ENCODE results near the gene CPNE1. TPM values are rescaled to one million over a fixed set of nuclear protein-coding genes. Genes with fewer than 3 reads are reported as not detected.

CPNE1 gene
- total RNA-seq, 1 experiment from 2014 or later = 64.5 TPM

DNA sequence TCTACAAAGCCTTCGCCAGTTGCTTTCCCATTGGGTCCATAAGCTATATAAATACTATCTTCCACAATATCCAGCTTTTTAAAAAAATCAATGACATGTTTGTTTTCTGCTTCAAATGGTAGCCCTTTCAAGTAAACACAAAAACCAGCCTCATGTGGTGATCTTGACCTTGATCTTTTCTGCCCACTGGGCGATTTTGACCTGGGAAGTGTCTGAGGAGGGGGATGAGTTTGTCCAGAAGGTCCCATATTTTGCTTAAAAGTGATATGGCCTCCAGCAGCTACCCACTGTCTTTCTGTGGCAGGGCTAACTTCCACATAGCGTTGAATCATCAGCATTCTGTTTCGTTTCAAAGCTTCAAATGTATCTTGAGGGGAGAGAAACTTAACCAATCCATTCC, 10.8 kb downstream of the CPNE1 start:
- no peak for DNase-seq (ENCODE audit: low read depth)

- no peak for DNase-seq (ENCODE audit: low read depth)
Measured at GRCh38 chr20:35653430-35653734, 11.3 kb downstream of the CPNE1 start.

DNA sequence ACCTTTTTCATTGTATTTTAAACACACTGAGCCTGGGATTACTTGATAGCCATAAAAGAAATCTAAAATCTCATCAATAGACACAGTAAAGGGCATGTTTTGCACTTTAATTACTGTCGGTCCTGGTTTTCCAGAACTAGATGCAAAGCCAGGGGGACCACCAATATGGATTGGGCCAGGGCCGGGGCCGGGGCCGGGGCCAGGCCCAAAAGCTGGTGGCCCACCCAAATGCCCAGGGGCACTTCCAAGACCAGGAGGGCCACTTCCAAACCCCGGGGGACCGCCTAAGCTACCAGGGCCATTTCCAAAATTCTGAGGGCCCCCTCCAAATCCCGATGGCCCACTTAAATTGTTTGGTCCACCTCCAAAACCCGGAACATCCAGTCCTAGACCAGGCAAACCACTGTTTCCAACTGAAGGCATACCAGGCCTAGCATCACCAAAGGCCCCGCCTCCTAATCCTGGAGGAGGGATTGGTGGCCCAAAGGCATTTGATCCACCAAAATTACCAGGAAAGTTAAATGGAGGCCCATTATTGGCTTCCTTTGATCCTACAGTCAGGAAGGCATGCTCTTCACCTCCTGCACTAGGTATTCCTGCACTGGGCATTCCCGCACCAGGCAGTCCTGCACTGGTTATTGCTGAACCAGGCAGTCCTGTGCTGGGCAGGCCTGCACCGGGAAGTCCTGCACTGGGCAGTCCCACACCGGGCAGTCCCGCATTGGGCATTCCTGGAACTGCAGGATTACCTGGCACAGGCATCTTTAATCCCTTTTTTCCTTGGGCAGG, 11.9 kb downstream of the CPNE1 start:
- DNase-seq (ENCODE audit: low read depth) = no peak

- DNase-seq (ENCODE audit: low read depth) = no peak
Measured at GRCh38 chr20:35651958-35652357, 12.7 kb downstream of the CPNE1 start.

- DNase-seq (ENCODE audit: low read depth) = no peak
Measured at GRCh38 chr20:35650632-35651031, 14.1 kb downstream of the CPNE1 start.

GRCh38 chr20:35648836-35649235, 15.9 kb downstream of the CPNE1 start:
- DNase-seq (ENCODE audit: low read depth) = no peak

DNA sequence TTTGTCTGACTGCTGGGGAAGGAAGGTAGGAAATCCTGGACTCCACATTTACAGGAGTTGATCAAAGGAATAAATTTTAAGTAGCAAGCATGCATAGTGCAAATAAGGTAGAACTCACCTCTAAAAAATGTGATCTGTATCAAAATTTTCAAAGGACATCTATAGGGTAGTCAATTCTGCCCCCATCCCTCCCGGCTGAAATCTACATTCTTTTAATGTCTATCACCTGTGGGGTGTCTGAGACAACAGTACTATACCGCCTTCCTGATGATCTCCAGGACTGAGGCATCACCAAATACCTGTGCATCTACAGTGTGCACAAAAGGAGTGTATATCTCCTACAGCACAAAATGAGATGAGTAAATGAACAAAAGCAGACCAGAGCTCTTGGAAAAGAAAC, 19.9 kb downstream of the CPNE1 start:
- DNase-seq (ENCODE audit: low read depth) = no peak

DNA sequence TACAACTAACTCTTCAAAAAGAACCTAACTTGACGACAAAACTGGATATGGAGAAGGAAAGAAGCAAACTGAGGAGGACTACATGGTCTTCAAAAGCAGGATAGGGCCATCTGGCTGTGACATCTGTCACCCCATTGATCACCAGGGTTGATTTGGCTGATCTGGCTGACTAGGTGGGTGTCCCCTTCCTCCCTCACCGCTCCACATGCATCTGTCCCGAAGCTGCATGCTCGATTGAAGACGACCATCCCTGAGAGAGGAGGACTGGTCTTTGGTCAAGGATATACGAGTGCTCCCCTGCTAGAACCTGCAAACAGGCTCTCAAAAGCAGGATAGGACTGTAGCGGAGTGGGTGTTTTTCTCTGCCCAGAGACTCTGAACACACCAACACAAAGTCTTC, 21.7 kb downstream of the CPNE1 start:
- no peak for DNase-seq (ENCODE audit: low read depth)

- no peak for DNase-seq (ENCODE audit: low read depth)
Measured at GRCh38 chr20:35641743-35642142, 23.0 kb downstream of the CPNE1 start.

DNA sequence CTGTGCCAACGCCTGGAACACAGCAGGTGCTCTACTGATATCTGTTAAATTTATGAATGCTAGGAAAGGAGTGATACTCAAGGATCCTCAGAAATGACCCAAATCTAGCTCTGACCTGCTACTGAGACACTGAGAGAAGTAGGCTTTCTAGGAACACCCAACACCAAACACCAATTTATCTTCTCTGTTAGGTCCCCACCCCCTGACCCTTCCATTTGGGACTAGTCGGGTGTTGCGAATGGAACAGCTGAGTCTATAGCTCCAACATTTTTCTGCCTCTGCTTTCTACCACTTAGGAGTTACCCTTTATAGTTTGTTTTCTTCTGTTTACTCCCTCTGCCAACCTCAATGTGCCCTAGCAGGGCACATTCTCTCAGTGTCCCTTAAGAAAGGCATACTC, 24.0 kb downstream of the CPNE1 start:
- no peak for DNase-seq (ENCODE audit: low read depth)

DNA sequence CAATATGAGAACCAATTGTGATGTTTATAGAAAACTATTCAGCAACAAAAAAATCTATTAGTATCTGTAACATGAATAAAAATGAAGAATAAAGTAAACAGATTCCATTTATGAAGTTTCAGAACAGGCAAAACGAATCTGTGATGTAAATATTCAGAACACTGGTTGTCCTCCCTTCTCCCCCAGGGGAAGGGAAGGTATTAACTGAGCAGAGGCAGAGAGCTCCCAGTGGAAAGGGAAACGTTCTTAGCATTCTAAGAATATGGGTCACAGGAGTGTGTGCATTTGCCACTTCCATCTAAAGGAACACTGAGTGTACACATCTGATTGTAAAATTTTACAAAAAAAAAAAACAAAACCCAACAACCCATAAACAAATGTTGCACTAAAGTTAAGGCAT, 25.9 kb downstream of the CPNE1 start:
- DNase-seq (ENCODE audit: low read depth) = no peak

GRCh38 chr20:35637276-35637675, 27.4 kb downstream of the CPNE1 start:
- no peak for DNase-seq (ENCODE audit: low read depth)

GRCh38 chr20:35636095-35636494, 28.6 kb downstream of the CPNE1 start:
- no peak for DNase-seq (ENCODE audit: low read depth)

DNA sequence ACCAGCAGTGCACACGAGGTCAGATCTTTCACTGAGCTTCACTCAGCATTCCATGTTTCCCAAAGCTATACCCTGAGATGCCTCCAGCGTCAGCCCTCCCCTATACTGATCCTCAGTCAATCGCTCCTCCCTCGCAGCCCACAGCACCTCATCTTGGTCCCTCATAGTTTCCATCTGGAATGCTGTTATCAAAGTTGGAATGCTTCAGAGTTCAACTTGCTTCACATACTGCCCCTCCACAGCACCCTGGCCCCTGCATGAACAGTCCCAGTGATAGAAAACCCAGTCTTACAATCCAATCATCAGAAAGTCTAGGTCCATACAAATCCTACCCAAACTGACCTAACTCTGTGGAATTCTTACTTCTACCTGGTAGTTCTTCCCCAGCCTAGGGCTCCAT, 29.0 kb downstream of the CPNE1 start:
- DNase-seq (ENCODE audit: low read depth) = no peak

- DNase-seq (ENCODE audit: low read depth) = no peak
Measured at GRCh38 chr20:35632539-35633115, 32.1 kb downstream of the CPNE1 start.

DNA sequence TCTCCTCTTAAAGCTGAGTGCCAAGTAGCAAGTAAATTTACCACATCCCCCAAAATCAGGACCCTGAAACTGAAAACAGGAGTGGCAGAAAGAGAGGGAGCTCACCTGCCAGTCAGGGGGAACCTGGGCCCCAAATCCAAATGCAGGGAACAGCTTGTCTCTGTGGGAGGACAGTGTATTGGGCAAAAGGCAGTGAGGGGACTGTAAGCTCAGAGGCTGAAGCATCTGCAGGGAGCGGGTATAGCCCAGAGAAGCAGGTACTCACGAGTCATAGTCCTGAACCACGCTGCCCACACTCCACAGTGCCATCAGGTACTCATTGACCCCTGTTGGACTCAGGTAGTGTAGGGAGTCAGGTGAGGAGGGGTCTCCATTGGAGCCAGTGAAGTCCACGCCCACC, 34.1 kb downstream of the CPNE1 start:
- no peak for DNase-seq (ENCODE audit: low read depth)

DNA sequence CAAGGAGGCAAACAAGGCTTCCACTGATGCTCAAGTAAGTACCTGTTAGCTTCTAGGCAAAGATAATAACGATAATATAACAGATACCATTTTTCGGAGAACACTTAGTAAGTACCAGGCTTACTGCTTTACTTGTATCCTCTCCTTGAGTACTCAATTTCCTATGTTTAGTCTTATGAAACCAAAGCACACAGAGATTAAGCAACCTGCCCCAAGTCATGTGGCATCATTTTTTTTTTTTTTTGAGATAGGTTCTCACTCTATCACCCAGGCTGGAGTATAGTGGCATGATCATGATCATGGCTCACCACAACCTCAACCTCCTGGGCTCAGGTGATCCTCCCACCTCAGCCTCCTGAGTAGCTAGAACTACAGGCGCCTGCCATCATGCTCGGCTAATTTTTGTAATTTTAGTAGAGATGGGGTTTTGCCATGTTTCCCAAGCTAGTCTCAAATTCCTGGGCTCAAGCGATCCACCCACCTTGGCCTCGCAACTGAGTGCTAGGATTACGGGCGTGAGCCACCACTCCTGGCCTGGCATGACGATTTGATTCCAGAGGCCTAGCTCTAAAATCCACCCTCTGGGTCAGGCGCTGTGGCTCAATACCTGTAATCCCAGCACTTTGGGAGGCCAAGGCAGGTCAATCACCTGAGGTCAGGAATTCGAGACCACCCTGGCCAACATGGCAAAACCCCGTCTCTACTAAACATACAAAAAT, 35.1 kb downstream of the CPNE1 start:
- DNase-seq (ENCODE audit: low read depth) = no peak

GRCh38 chr20:35627121-35627520, 37.6 kb downstream of the CPNE1 start:
- no peak for DNase-seq (ENCODE audit: low read depth)

- no peak for DNase-seq (ENCODE audit: low read depth)
Measured at GRCh38 chr20:35626386-35627001, 38.2 kb downstream of the CPNE1 start.

DNA sequence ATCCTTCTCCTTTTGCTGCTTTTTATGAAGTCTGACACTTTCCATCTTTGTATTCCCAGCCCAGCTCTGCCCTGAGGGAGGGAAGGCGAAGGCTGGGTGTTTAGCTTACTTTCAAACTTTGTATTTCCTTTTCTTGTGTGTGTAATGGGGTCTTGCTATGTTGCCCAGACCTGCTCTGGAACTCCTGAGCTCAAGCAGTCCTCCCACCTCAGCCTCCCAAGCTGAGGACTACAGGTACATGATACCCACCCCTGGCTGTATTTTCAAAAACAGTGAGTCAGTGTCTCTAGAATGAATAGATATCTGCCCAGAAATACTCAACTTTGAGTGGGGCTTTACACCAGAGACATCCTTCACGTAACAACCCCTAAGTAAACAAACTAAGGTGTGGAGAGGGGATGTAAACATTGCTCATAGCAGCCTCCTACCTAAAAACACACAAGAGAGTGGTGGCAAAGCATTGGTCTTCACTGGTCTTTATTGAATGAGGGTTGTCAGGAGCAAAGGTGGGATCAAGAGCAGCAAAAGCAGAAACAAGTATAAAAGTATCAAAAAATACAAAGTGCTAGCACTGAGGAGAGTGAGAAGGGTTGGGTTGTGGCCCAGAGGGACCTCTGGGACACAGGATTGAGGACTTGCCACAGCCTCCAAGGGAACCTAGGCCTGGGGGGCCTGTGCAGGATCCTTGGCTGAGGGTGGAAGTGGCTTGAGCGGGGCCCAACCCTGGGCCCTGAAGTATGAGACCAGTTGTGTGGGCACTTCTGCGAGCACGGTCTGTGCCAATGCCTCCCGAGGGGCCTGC, 38.9 kb downstream of the CPNE1 start:
- DNase-seq (ENCODE audit: low read depth) = no peak

DNA sequence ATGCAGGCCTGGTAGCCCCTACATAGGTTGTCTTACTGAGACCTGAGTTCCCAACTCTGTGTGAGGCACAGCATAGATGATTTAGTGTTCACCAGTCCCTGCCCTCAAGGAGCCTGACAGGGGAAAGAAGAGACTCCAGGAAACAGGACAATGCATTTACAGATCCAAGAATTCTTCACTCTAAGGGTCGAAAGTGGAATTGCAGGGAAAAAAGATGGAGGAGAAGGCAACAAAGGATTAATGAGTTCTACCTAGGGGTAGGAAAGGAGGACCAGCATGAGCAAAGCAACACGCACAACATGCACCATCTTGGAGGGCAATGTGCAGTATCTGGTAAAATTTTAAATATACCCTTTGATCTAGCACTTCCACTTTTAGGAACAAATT, 43.1 kb downstream of the CPNE1 start:
- no peak for DNase-seq (ENCODE audit: low read depth)
